HepG2 (cell line): ENCODE results near the gene C9orf43. TPM values are rescaled to one million over a fixed set of nuclear protein-coding genes. Genes with fewer than 3 reads are reported as not detected.

ENCODE experiments used
- polyA plus RNA-seq, 8 experiments: library from polyadenylated mRNA; depleted of rRNA in 3 of 8; stranded (reverse) in 7 of 8; unstranded in 1 of 8; fragments of >200 nt; fragmentation: Illumina TruSeq in 4 of 8; extraction: Trizol in 4 of 8; gene quantifications; 2 replicates each; pipeline versions ENCODE4 v1.2.1 to v1.2.3, GENCODE V29; 2011 to 2016; ENCODE audit warnings: low read depth in 4 of 8, missing spikeins in 1 of 8, mixed read lengths in 1 of 8; ENCODE audit not compliant: insufficient read depth in 1 of 8
- total RNA-seq, 5 experiments: library from RNA; depleted of rRNA; stranded (reverse); fragments of >200 nt; fragmentation: Illumina TruSeq; extraction: Trizol; gene quantifications; 2 replicates each; pipeline ENCODE4 v1.2.3, GENCODE V29; 2016; ENCODE audit warnings: low read depth in 1 of 5

The C9orf43 gene
- total and polyA plus RNA-seq, 2 of the 13 experiments (the other 11 are each of a cell fraction or from before 2014, with no cell fraction given): 0.24 to 0.31 TPM

Other genes with a start within 250 kb of the C9orf43 start
- gene FKBP15, start 189.5 kb upstream of the C9orf43 start, total RNA-seq (2016; rRNA removed; fragmentation: Illumina TruSeq; extraction: Trizol): 11.8 and 12.3 TPM in 2 replicates
- gene FKBP15, start 189.5 kb upstream of the C9orf43 start, polyA plus RNA-seq (2011; rRNA removed): 18.6 and 23.4 TPM in 2 replicates
- gene SLC31A1, start 189.2 kb upstream of the C9orf43 start, total RNA-seq (2016; rRNA removed; fragmentation: Illumina TruSeq; extraction: Trizol): 45.9 and 70.0 TPM in 2 replicates
- gene SLC31A1, start 189.2 kb upstream of the C9orf43 start, polyA plus RNA-seq (2011; rRNA removed): 51.3 and 62.9 TPM in 2 replicates
- gene CDC26, start 135.2 kb upstream of the C9orf43 start, total RNA-seq (2016; rRNA removed; fragmentation: Illumina TruSeq; extraction: Trizol): 57.9 and 66.0 TPM in 2 replicates
- gene CDC26, start 135.2 kb upstream of the C9orf43 start, polyA plus RNA-seq (2011; rRNA removed): 20.2 and 26.6 TPM in 2 replicates
- 49.0 and 64.9 TPM in 2 replicates for gene PRPF4, start 135.1 kb upstream of the C9orf43 start, total RNA-seq (2016; rRNA removed; fragmentation: Illumina TruSeq; extraction: Trizol)
- 10.3 and 11.1 TPM in 2 replicates for gene PRPF4, start 135.1 kb upstream of the C9orf43 start, polyA plus RNA-seq (2011; rRNA removed)
- 0.13 TPM in 1 of 2 replicates, not detected in the other for gene RNF183, start 107.4 kb upstream of the C9orf43 start, total RNA-seq (2016; rRNA removed; fragmentation: Illumina TruSeq; extraction: Trizol)
- 6.5 and 7.3 TPM in 2 replicates for gene RNF183, start 107.4 kb upstream of the C9orf43 start, polyA plus RNA-seq (2011; rRNA removed)
- gene WDR31, start 70.5 kb upstream of the C9orf43 start, total RNA-seq (2016; rRNA removed; fragmentation: Illumina TruSeq; extraction: Trizol): 0.33 and 0.56 TPM in 2 replicates
- gene WDR31, start 70.5 kb upstream of the C9orf43 start, polyA plus RNA-seq (2011; rRNA removed): 1.6 and 1.7 TPM in 2 replicates
- 0.09 and 0.13 TPM in 2 replicates for gene BSPRY, start 61.2 kb upstream of the C9orf43 start, total RNA-seq (2016; rRNA removed; fragmentation: Illumina TruSeq; extraction: Trizol)
- gene BSPRY, start 61.2 kb upstream of the C9orf43 start, polyA plus RNA-seq (2011; rRNA removed): 0.26 and 0.37 TPM in 2 replicates
- gene HDHD3, start 33.8 kb upstream of the C9orf43 start, total RNA-seq (2016; rRNA removed; fragmentation: Illumina TruSeq; extraction: Trizol): 23.0 and 23.1 TPM in 2 replicates
- 38.5 and 52.1 TPM in 2 replicates for gene HDHD3, start 33.8 kb upstream of the C9orf43 start, polyA plus RNA-seq (2011; rRNA removed)
- gene ALAD, start 9.5 kb upstream of the C9orf43 start, total RNA-seq (2016; rRNA removed; fragmentation: Illumina TruSeq; extraction: Trizol): 21.8 and 23.0 TPM in 2 replicates
- gene ALAD, start 9.5 kb upstream of the C9orf43 start, polyA plus RNA-seq (2011; rRNA removed): 30.1 and 40.5 TPM in 2 replicates
- 77.2 and 93.1 TPM in 2 replicates for gene POLE3, start 72 bp upstream of the C9orf43 start, total RNA-seq (2016; rRNA removed; fragmentation: Illumina TruSeq; extraction: Trizol)
- gene POLE3, start 72 bp upstream of the C9orf43 start, polyA plus RNA-seq (2011; rRNA removed): 25.9 and 36.0 TPM in 2 replicates
- 26.7 and 28.8 TPM in 2 replicates for gene RGS3, start 53.0 kb downstream of the C9orf43 start, total RNA-seq (2016; rRNA removed; fragmentation: Illumina TruSeq; extraction: Trizol)
- gene RGS3, start 53.0 kb downstream of the C9orf43 start, polyA plus RNA-seq (2011; rRNA removed): 17.1 and 18.9 TPM in 2 replicates